GM23338 (cell line): Measurements from ENCODE around the gene TBC1D21. TPM values are rescaled to one million over a fixed set of nuclear protein-coding genes. Genes with fewer than 3 reads are reported as not detected.

Source experiments
- ATAC-seq: fragments of 200-7000 bp; cut with Tn5 transposase; 3 replicates; pipeline ENCODE4 v1.9.1; 2020
- DNase-seq: peaks from one replicate; pipeline ENCODE4 v3.0.0-alpha.2; 2015; ENCODE audit warnings: low spot score
- H2AFZ ChIP-seq: fragments of 200-600 bp; sonication (generic); 2 replicates; pipeline ENCODE4 v1.8.0; 2016; ENCODE audit warnings: antibody characterized with exemption, mild to moderate bottlenecking, moderate library complexity
- H3F3A ChIP-seq: fragments of 200-600 bp; sonication (generic); replicated peaks from 2 replicates; pipeline ENCODE4 v1.8.0; 2017; ENCODE audit warnings: antibody characterized with exemption, mixed run types, low read depth
- H3K27ac ChIP-seq: fragments of 200-600 bp; sonication (generic); 2 replicates; pipeline ENCODE4 v1.6.1; 2016; ENCODE audit warnings: low read depth
- H3K27me3 ChIP-seq: fragments of 200-600 bp; sonication (generic); 2 replicates; pipeline ENCODE4 v1.8.0; 2016; ENCODE audit warnings: mild to moderate bottlenecking, mixed run types, moderate library complexity; ENCODE audit not compliant: insufficient read depth
- H3K36me3 ChIP-seq: fragments of 200-600 bp; sonication (generic); 2 replicates; pipeline ENCODE4 v1.8.0; 2016; ENCODE audit warnings: mild to moderate bottlenecking; ENCODE audit not compliant: insufficient read depth
- H3K4me1 ChIP-seq: fragments of 200-600 bp; sonication (generic); 2 replicates; pipeline ENCODE4 v1.8.0; 2016; ENCODE audit warnings: mild to moderate bottlenecking, moderate library complexity; ENCODE audit not compliant: insufficient read depth
- H3K4me2 ChIP-seq: fragments of 200-600 bp; sonication (generic); 2 replicates; pipeline ENCODE4 v1.7.1; 2017; ENCODE audit warnings: mixed run types
- H3K4me3 ChIP-seq: fragments of 200-600 bp; sonication (generic); 2 replicates; pipeline ENCODE4 v1.6.1; 2016; ENCODE audit warnings: mixed run types
- H3K79me2 ChIP-seq: fragments of 200-600 bp; sonication (generic); replicated peaks from 2 replicates; pipeline ENCODE4 v1.8.0; 2017; ENCODE audit warnings: mild to moderate bottlenecking; ENCODE audit not compliant: insufficient read depth
- H3K9me2 ChIP-seq: fragments of 200-600 bp; sonication (generic); 2 replicates; pipeline ENCODE4 v1.8.0; 2017; ENCODE audit not compliant: insufficient read depth
- H4K20me1 ChIP-seq: fragments of 200-600 bp; sonication (generic); replicated peaks from 2 replicates; pipeline ENCODE4 v1.8.0; 2017; ENCODE audit warnings: mild to moderate bottlenecking; ENCODE audit not compliant: insufficient read depth
- H3K27ac Mint-ChIP-seq: 2 replicates; pipeline ENCODE4 v1.8.0; 2020; ENCODE audit warnings: inconsistent platforms, mild to moderate bottlenecking, moderate library complexity, mixed read lengths
- H3K27me3 Mint-ChIP-seq: 3 replicates; pipeline ENCODE4 v1.8.0; 2022; ENCODE audit warnings: low read depth, mild to moderate bottlenecking, moderate library complexity, mixed read lengths, inconsistent platforms; ENCODE audit not compliant: insufficient read depth, poor library complexity
- H3K36me3 Mint-ChIP-seq: 3 replicates; pipeline ENCODE4 v1.8.0; 2021; ENCODE audit warnings: low read depth, mild to moderate bottlenecking, inconsistent platforms, moderate library complexity, mixed read lengths
- H3K4me1 Mint-ChIP-seq: 3 replicates; pipeline ENCODE4 v1.8.0; 2020; ENCODE audit warnings: mild to moderate bottlenecking, inconsistent platforms, mixed read lengths
- H3K4me3 Mint-ChIP-seq: 3 replicates; pipeline ENCODE4 v1.8.0; 2021; ENCODE audit warnings: moderate library complexity, mild to moderate bottlenecking, inconsistent platforms, mixed read lengths
- H3K9me3 Mint-ChIP-seq: 3 replicates; pipeline ENCODE4 v1.8.0; 2020; ENCODE audit warnings: moderate library complexity, mild to moderate bottlenecking, inconsistent platforms, mixed read lengths
- CREB1 ChIP-seq: fragments of 250-450 bp; sonication (Bioruptor Pico); IDR thresholded peaks from 2 replicates; pipeline ENCODE4 v1.5.0; 2020; ENCODE audit warnings: low read depth, mild to moderate bottlenecking, moderate library complexity
- EZH2 ChIP-seq: fragments of 200-600 bp; sonication (generic); IDR thresholded peaks from one replicate; pipeline ENCODE4 v1.8.0; 2017; ENCODE audit warnings: antibody characterized with exemption, mild to moderate bottlenecking, low read depth; ENCODE audit not compliant: unreplicated experiment
- EZH2phosphoT487 ChIP-seq: fragments of 200-600 bp; sonication (generic); IDR thresholded peaks from one replicate; pipeline ENCODE4 v1.8.1; 2018; ENCODE audit warnings: antibody characterized with exemption; ENCODE audit not compliant: unreplicated experiment
- JUNB ChIP-seq: IDR thresholded peaks from one replicate; pipeline ENCODE4 v1.6.1; 2016; ENCODE audit warnings: antibody characterized with exemption; ENCODE audit not compliant: unreplicated experiment
- NANOG ChIP-seq: IDR thresholded peaks from 2 replicates; pipeline ENCODE4 v1.6.1; 2016; ENCODE audit warnings: antibody characterized with exemption, borderline replicate concordance
- POLR2AphosphoS5 ChIP-seq: IDR thresholded peaks from 2 replicates; pipeline ENCODE4 v1.6.1; 2016; ENCODE audit warnings: antibody characterized with exemption, low read depth
- STAT1 ChIP-seq: IDR thresholded peaks from one replicate; pipeline ENCODE4 v1.6.1; 2016; ENCODE audit warnings: antibody characterized with exemption; ENCODE audit not compliant: unreplicated experiment
- ZNF114 ChIP-seq: fragments of 250-450 bp; sonication (Bioruptor Pico); IDR thresholded peaks from 2 replicates; pipeline ENCODE4 v1.5.0; 2020; ENCODE audit warnings: mild to moderate bottlenecking, moderate library complexity
- ZNF331 ChIP-seq: fragments of 250-450 bp; sonication (Bioruptor Pico); IDR thresholded peaks from 2 replicates; pipeline ENCODE4 v1.5.0; 2020; ENCODE audit warnings: low read depth, mild to moderate bottlenecking, moderate library complexity
- polyA plus RNA-seq: library from polyadenylated mRNA; unstranded; fragments of >200 nt; fragmentation: Nextera tagmentation; extraction: Ambion mirVana; gene quantifications from 2 replicates; pipeline ENCODE4 v1.2.1, GENCODE V29; 2016
- total RNA-seq: library from RNA; depleted of rRNA; stranded (reverse); fragments of >200 nt; shearing (Covaris generic); gene quantifications from 2 replicates; pipeline ENCODE4 v1.2.3, GENCODE V29; 2014
- TF ChIP-seq, protein P1 (sequence below): IDR thresholded peaks from 2 replicates; pipeline ENCODE4 v1.6.1; 2016; ENCODE audit warnings: antibody characterized with exemption
- TF ChIP-seq, protein P2 (sequence below): IDR thresholded peaks from one replicate; pipeline ENCODE4 v1.6.1; 2018; ENCODE audit warnings: antibody characterized with exemption; ENCODE audit not compliant: unreplicated experiment
- TF ChIP-seq, protein P3 (sequence below), 2 experiments: fragments of 200-600 bp in 1 of 2; sonication (generic) in 1 of 2; conservative IDR thresholded peaks; 2 replicates each; pipeline versions ENCODE4 v1.5.1 to v1.6.1; 2016 to 2017; ENCODE audit warnings: antibody characterized with exemption in 2 of 2, low read depth in 2 of 2, mild to moderate bottlenecking in 2 of 2, moderate library complexity in 1 of 2

TBC1D21 gene
- total and polyA plus RNA-seq, 2 experiments from 2014 or later = not detected

DNA sequence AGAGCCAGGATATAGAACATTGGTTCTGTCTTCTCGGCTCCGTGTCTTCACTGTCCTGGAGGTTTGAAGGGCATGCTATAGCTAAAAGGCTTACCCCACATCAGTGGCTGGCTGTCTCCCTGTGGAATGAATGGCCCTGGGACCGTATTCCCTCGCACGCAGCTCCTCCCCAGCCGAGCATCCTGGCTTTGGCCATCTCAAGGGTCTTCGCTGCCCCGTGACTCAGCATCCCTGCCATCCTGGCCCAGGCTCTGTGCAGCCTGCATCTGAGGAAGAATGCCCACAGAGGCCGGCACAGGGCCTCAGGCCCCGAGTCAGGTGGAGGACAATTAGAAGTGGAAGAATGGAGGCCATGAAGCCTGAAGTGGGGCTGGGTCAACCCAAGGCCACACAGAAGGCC lies 63.9 kb downstream of the TBC1D21 start:
- Histone ChIP-seq H3K27me3 (no peaks in the 10 kb centered on the region), H3K27ac (no peak overlapping the region), H3K4me1 (no peaks in the 10 kb centered on the region; the same call in 1 of the 2 replicates), H2AFZ (no peak overlapping the region), H4K20me1 (no peaks in the 10 kb centered on the region), H3K79me2 (no peaks in the 10 kb centered on the region), H3K36me3 (no peaks in the 10 kb centered on the region), H3K4me3 (no peak overlapping the region), H3K4me2 (no peak overlapping the region), H3F3A (no peaks in the 10 kb centered on the region), H3K9me2 (no peaks in the 10 kb centered on the region)
- H3K27me3 Mint-ChIP-seq = peaks cover 8% of the 10 kb centered on the region
- H3K36me3 Mint-ChIP-seq = no peaks in the 10 kb centered on the region
- DNase-seq = no peak
- no peaks in the 10 kb centered on the region for H3K9me3 Mint-ChIP-seq
- ATAC-seq = no peak
- H3K27ac Mint-ChIP-seq = no peak overlapping the region
- H3K4me1 Mint-ChIP-seq = peaks cover 27% of the 10 kb centered on the region
- H3K4me3 Mint-ChIP-seq = no peak overlapping the region
- TF ChIP-seq CREB1 (CRISPR knock-in tag) = no peak
- TF ChIP-seq ZNF114 (CRISPR knock-in tag) = no peak
- TF ChIP-seq, protein P1, sequence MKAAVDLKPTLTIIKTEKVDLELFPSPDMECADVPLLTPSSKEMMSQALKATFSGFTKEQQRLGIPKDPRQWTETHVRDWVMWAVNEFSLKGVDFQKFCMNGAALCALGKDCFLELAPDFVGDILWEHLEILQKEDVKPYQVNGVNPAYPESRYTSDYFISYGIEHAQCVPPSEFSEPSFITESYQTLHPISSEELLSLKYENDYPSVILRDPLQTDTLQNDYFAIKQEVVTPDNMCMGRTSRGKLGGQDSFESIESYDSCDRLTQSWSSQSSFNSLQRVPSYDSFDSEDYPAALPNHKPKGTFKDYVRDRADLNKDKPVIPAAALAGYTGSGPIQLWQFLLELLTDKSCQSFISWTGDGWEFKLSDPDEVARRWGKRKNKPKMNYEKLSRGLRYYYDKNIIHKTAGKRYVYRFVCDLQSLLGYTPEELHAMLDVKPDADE = no peak
- TF ChIP-seq POLR2AphosphoS5 = no peak
- TF ChIP-seq, protein P2, sequence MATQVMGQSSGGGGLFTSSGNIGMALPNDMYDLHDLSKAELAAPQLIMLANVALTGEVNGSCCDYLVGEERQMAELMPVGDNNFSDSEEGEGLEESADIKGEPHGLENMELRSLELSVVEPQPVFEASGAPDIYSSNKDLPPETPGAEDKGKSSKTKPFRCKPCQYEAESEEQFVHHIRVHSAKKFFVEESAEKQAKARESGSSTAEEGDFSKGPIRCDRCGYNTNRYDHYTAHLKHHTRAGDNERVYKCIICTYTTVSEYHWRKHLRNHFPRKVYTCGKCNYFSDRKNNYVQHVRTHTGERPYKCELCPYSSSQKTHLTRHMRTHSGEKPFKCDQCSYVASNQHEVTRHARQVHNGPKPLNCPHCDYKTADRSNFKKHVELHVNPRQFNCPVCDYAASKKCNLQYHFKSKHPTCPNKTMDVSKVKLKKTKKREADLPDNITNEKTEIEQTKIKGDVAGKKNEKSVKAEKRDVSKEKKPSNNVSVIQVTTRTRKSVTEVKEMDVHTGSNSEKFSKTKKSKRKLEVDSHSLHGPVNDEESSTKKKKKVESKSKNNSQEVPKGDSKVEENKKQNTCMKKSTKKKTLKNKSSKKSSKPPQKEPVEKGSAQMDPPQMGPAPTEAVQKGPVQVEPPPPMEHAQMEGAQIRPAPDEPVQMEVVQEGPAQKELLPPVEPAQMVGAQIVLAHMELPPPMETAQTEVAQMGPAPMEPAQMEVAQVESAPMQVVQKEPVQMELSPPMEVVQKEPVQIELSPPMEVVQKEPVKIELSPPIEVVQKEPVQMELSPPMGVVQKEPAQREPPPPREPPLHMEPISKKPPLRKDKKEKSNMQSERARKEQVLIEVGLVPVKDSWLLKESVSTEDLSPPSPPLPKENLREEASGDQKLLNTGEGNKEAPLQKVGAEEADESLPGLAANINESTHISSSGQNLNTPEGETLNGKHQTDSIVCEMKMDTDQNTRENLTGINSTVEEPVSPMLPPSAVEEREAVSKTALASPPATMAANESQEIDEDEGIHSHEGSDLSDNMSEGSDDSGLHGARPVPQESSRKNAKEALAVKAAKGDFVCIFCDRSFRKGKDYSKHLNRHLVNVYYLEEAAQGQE = no peak
- TF ChIP-seq ZNF331 = no peak
- TF ChIP-seq NANOG = no peak
- TF ChIP-seq JUNB = no peak
- TF ChIP-seq, protein P3, sequence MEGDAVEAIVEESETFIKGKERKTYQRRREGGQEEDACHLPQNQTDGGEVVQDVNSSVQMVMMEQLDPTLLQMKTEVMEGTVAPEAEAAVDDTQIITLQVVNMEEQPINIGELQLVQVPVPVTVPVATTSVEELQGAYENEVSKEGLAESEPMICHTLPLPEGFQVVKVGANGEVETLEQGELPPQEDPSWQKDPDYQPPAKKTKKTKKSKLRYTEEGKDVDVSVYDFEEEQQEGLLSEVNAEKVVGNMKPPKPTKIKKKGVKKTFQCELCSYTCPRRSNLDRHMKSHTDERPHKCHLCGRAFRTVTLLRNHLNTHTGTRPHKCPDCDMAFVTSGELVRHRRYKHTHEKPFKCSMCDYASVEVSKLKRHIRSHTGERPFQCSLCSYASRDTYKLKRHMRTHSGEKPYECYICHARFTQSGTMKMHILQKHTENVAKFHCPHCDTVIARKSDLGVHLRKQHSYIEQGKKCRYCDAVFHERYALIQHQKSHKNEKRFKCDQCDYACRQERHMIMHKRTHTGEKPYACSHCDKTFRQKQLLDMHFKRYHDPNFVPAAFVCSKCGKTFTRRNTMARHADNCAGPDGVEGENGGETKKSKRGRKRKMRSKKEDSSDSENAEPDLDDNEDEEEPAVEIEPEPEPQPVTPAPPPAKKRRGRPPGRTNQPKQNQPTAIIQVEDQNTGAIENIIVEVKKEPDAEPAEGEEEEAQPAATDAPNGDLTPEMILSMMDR (conservative IDR thresholded peaks at IDR 0.05; ENCODE audit: low read depth in 2 of 2) = no peak
- no peak for TF ChIP-seq EZH2phosphoT487

DNA sequence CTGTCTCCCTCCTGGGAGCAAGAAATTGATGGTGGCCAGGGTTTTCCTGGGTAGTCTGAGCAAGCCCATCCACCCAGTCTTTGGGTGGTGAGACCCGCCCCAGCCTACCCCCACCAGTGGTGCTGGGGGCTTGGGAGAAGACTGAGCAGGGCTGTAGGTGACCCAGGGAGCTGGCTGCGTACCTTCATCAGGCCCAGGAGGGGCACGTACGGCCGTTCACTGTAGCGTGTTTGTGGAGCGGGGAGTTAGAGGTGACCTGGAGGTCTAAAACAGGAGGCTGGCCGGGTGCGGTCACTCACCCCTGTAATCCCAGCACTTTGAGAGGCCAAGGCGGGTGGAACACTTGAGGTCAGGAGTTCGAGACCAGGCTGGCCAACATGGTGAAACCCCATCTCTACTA lies 64.4 kb downstream of the TBC1D21 start:
- Histone ChIP-seq H3K27me3 (no peaks in the 10 kb centered on the region), H3K4me3 (no peak overlapping the region), H2AFZ (no peak overlapping the region), H4K20me1 (no peaks in the 10 kb centered on the region), H3K4me1 (no peaks in the 10 kb centered on the region; the same call in 1 of the 2 replicates), H3K9me2 (no peaks in the 10 kb centered on the region), H3K27ac (no peak overlapping the region), H3K4me2 (no peak overlapping the region), H3K79me2 (no peaks in the 10 kb centered on the region), H3K36me3 (no peaks in the 10 kb centered on the region), H3F3A (no peaks in the 10 kb centered on the region)
- ATAC-seq (no peak), DNase-seq (no peak)
- no peaks in the 10 kb centered on the region for H3K9me3 Mint-ChIP-seq
- H3K36me3 Mint-ChIP-seq = no peaks in the 10 kb centered on the region
- peaks cover 27% of the 10 kb centered on the region for H3K4me1 Mint-ChIP-seq
- H3K27me3 Mint-ChIP-seq = peaks cover 8% of the 10 kb centered on the region
- no peak overlapping the region for H3K27ac Mint-ChIP-seq
- H3K4me3 Mint-ChIP-seq = no peak overlapping the region
- TF ChIP-seq, protein P1 = no peak
- TF ChIP-seq STAT1 = no peak
- TF ChIP-seq, protein P2 = no peak
- no peak for TF ChIP-seq POLR2AphosphoS5
- TF ChIP-seq EZH2 = no peak
- no peak for TF ChIP-seq NANOG
- no peak for TF ChIP-seq JUNB
- no peak for TF ChIP-seq CREB1 (CRISPR knock-in tag)
